HEK293 (cell line): ENCODE data around the gene FOXP1.

Experiments used
- GLIS1 ChIP-seq: fragments of 450-650 bp; formaldehyde crosslinking; IDR thresholded peaks from 2 replicates; pipeline ENCODE4 v1.5.1; 2016; ENCODE audit warnings: missing biosample characterization, missing genetic modification characterization
- IKZF3 ChIP-seq: fragments of 450-650 bp; IDR thresholded peaks from 2 replicates; pipeline ENCODE4 v1.5.0; 2018; ENCODE audit warnings: missing biosample characterization, mild to moderate bottlenecking, missing genetic modification characterization, moderate library complexity
- KLF7 ChIP-seq: fragments of 450-650 bp; formaldehyde crosslinking; IDR thresholded peaks from 2 replicates; pipeline ENCODE4 v1.5.1; 2016; ENCODE audit warnings: missing biosample characterization, missing genetic modification characterization, borderline replicate concordance
- TRIM28 ChIP-seq: IDR thresholded peaks from 2 replicates; pipeline ENCODE4 v1.6.1; 2011; ENCODE audit warnings: low read length, control low read depth, borderline replicate concordance
- ZBTB17 ChIP-seq: fragments of 450-650 bp; formaldehyde crosslinking; IDR thresholded peaks from 2 replicates; pipeline ENCODE4 v1.5.1; 2016; ENCODE audit warnings: missing biosample characterization, missing genetic modification characterization
- ZBTB7A ChIP-seq: fragments of 450-650 bp; formaldehyde crosslinking; IDR thresholded peaks from 2 replicates; pipeline ENCODE4 v1.5.1; 2016; ENCODE audit warnings: low read depth, missing biosample characterization, missing genetic modification characterization
- ZNF169 ChIP-seq: fragments of 450-650 bp; formaldehyde crosslinking; IDR thresholded peaks from 2 replicates; pipeline ENCODE4 v1.5.1; 2016; ENCODE audit warnings: missing biosample characterization, missing genetic modification characterization
- ZNF211 ChIP-seq: fragments of 450-650 bp; formaldehyde crosslinking; IDR thresholded peaks from 2 replicates; pipeline ENCODE4 v1.5.1; 2016; ENCODE audit warnings: low read depth, missing biosample characterization, missing genetic modification characterization
- ZNF214 ChIP-seq: fragments of 450-650 bp; formaldehyde crosslinking; IDR thresholded peaks from 2 replicates; pipeline ENCODE4 v1.5.1; 2017; ENCODE audit warnings: missing biosample characterization, mild to moderate bottlenecking, missing genetic modification characterization, borderline replicate concordance
- ZNF394 ChIP-seq: fragments of 450-650 bp; formaldehyde crosslinking; IDR thresholded peaks from 2 replicates; pipeline ENCODE4 v1.5.1; 2016; ENCODE audit warnings: missing biosample characterization, missing genetic modification characterization, mild to moderate bottlenecking, moderate library complexity, borderline replicate concordance
- ZNF404 ChIP-seq: fragments of 450-650 bp; formaldehyde crosslinking; IDR thresholded peaks from 2 replicates; pipeline ENCODE4 v1.5.1; 2017; ENCODE audit warnings: missing biosample characterization, missing genetic modification characterization
- ZNF48 ChIP-seq: fragments of 450-650 bp; formaldehyde crosslinking; IDR thresholded peaks from 2 replicates; pipeline ENCODE4 v1.5.1; 2016; ENCODE audit warnings: missing biosample characterization, missing genetic modification characterization
- ZNF596 ChIP-seq: fragments of 450-650 bp; IDR thresholded peaks from 2 replicates; pipeline ENCODE4 v1.5.0; 2018; ENCODE audit warnings: missing biosample characterization, mild to moderate bottlenecking, missing genetic modification characterization, moderate library complexity
- ZNF600 ChIP-seq: fragments of 450-650 bp; formaldehyde crosslinking; IDR thresholded peaks from 2 replicates; pipeline ENCODE4 v1.5.1; 2016; ENCODE audit warnings: missing biosample characterization, missing genetic modification characterization
- ZNF843 ChIP-seq: fragments of 450-650 bp; formaldehyde crosslinking; IDR thresholded peaks from 2 replicates; pipeline ENCODE4 v1.5.1; 2016; ENCODE audit warnings: missing biosample characterization, missing genetic modification characterization
- TF ChIP-seq, protein P1 (sequence below): fragments of 450-650 bp; formaldehyde crosslinking; IDR thresholded peaks from 2 replicates; pipeline ENCODE4 v1.5.1; 2016; ENCODE audit warnings: missing biosample characterization, missing genetic modification characterization, borderline replicate concordance
- TF ChIP-seq, protein P2 (sequence below): fragments of 450-650 bp; formaldehyde crosslinking; IDR thresholded peaks from 2 replicates; pipeline ENCODE4 v1.5.1; 2016; ENCODE audit warnings: missing biosample characterization, missing genetic modification characterization
- TF ChIP-seq, protein P3 (sequence below): fragments of 450-650 bp; formaldehyde crosslinking; IDR thresholded peaks from 2 replicates; pipeline ENCODE4 v1.5.1; 2016; ENCODE audit warnings: missing biosample characterization, missing genetic modification characterization
- TF ChIP-seq, protein P4 (sequence below): fragments of 450-650 bp; formaldehyde crosslinking; IDR thresholded peaks from 2 replicates; pipeline ENCODE4 v1.5.1; 2016; ENCODE audit warnings: missing biosample characterization, missing genetic modification characterization
- TF ChIP-seq, protein P5 (sequence below): fragments of 450-650 bp; formaldehyde crosslinking; IDR thresholded peaks from 2 replicates; pipeline ENCODE4 v1.5.1; 2016; ENCODE audit warnings: missing biosample characterization, missing genetic modification characterization

The FOXP1 gene

DNA sequence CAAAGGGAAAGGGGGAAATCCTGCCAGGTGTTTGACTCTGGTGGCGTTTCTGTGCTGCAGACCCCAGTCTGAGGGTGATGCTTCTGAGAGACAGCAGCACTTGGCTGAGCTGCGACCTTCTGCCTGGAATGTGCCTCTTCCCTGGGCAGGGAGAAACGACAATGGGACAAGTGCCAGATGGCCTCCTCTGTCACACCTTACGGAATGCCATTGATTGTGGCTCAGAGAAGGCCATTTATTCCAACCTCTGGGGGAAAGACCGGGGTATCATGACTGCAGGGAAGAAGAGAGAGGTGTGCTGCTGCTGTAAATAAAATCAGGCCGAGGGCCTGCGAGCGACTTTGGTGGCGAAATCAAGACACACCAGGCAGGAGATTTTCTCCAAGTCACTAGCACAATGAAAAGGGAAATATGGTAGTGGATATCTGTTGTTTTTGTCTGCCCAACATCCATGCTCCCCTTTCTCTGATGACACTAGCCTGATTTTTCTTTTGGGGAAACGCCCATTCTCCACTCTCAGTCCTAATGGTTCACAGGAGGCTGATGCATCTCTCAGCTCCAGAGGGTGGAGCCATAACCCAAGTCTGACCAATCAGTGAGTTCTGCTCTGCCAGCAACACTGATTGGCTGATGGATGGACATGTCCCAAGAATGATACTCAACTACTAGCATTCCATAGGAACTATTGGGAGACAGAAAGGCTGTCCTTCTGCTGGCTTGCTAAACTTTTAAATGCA is 336.1 kb downstream of the FOXP1 start (continued):
- TF ChIP-seq ZBTB17 (tag by site-specific recombination) = peak; percentile 81; the same call in 1 of the 2 replicates
- TF ChIP-seq, protein P1, sequence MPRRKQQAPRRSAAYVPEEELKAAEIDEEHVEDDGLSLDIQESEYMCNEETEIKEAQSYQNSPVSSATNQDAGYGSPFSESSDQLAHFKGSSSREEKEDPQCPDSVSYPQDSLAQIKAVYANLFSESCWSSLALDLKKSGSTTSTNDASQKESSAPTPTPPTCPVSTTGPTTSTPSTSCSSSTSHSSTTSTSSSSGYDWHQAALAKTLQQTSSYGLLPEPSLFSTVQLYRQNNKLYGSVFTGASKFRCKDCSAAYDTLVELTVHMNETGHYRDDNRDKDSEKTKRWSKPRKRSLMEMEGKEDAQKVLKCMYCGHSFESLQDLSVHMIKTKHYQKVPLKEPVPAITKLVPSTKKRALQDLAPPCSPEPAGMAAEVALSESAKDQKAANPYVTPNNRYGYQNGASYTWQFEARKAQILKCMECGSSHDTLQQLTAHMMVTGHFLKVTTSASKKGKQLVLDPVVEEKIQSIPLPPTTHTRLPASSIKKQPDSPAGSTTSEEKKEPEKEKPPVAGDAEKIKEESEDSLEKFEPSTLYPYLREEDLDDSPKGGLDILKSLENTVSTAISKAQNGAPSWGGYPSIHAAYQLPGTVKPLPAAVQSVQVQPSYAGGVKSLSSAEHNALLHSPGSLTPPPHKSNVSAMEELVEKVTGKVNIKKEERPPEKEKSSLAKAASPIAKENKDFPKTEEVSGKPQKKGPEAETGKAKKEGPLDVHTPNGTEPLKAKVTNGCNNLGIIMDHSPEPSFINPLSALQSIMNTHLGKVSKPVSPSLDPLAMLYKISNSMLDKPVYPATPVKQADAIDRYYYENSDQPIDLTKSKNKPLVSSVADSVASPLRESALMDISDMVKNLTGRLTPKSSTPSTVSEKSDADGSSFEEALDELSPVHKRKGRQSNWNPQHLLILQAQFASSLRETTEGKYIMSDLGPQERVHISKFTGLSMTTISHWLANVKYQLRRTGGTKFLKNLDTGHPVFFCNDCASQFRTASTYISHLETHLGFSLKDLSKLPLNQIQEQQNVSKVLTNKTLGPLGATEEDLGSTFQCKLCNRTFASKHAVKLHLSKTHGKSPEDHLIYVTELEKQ = no peak
- TF ChIP-seq, protein P2, sequence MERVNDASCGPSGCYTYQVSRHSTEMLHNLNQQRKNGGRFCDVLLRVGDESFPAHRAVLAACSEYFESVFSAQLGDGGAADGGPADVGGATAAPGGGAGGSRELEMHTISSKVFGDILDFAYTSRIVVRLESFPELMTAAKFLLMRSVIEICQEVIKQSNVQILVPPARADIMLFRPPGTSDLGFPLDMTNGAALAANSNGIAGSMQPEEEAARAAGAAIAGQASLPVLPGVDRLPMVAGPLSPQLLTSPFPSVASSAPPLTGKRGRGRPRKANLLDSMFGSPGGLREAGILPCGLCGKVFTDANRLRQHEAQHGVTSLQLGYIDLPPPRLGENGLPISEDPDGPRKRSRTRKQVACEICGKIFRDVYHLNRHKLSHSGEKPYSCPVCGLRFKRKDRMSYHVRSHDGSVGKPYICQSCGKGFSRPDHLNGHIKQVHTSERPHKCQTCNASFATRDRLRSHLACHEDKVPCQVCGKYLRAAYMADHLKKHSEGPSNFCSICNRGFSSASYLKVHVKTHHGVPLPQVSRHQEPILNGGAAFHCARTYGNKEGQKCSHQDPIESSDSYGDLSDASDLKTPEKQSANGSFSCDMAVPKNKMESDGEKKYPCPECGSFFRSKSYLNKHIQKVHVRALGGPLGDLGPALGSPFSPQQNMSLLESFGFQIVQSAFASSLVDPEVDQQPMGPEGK (tag by site-specific recombination) = no peak
- TF ChIP-seq, protein P3, sequence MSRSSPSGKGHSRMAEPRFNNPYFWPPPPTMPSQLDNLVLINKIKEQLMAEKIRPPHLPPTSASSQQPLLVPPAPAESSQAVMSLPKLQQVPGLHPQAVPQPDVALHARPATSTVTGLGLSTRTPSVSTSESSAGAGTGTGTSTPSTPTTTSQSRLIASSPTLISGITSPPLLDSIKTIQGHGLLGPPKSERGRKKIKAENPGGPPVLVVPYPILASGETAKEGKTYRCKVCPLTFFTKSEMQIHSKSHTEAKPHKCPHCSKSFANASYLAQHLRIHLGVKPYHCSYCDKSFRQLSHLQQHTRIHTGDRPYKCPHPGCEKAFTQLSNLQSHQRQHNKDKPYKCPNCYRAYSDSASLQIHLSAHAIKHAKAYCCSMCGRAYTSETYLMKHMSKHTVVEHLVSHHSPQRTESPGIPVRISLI (tag by site-specific recombination) = no peak
- no peak for TF ChIP-seq ZNF843 (tag by site-specific recombination)
- TF ChIP-seq ZNF211 = no peak
- no peak for TF ChIP-seq ZNF394 (tag by site-specific recombination)
- TF ChIP-seq ZBTB7A (tag by site-specific recombination) = no peak
- peak; percentile 45; the same call in 1 of the 2 replicates for TF ChIP-seq ZNF600 (tag by site-specific recombination)
- no peak for TF ChIP-seq ZNF404 (tag by site-specific recombination)
- no peak for TF ChIP-seq ZNF169 (tag by site-specific recombination)
- TF ChIP-seq, protein P4, sequence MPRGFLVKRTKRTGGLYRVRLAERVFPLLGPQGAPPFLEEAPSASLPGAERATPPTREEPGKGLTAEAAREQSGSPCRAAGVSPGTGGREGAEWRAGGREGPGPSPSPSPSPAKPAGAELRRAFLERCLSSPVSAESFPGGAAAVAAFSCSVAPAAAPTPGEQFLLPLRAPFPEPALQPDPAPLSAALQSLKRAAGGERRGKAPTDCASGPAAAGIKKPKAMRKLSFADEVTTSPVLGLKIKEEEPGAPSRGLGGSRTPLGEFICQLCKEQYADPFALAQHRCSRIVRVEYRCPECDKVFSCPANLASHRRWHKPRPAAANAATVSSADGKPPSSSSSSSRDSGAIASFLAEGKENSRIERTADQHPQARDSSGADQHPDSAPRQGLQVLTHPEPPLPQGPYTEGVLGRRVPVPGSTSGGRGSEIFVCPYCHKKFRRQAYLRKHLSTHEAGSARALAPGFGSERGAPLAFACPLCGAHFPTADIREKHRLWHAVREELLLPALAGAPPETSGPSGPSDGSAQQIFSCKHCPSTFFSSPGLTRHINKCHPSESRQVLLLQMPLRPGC (tag by site-specific recombination) = no peak
- no peak for TF ChIP-seq TRIM28
- peak; percentile 31; the same call in 1 of the 2 replicates for TF ChIP-seq GLIS1 (tag by site-specific recombination)
- TF ChIP-seq, protein P5, sequence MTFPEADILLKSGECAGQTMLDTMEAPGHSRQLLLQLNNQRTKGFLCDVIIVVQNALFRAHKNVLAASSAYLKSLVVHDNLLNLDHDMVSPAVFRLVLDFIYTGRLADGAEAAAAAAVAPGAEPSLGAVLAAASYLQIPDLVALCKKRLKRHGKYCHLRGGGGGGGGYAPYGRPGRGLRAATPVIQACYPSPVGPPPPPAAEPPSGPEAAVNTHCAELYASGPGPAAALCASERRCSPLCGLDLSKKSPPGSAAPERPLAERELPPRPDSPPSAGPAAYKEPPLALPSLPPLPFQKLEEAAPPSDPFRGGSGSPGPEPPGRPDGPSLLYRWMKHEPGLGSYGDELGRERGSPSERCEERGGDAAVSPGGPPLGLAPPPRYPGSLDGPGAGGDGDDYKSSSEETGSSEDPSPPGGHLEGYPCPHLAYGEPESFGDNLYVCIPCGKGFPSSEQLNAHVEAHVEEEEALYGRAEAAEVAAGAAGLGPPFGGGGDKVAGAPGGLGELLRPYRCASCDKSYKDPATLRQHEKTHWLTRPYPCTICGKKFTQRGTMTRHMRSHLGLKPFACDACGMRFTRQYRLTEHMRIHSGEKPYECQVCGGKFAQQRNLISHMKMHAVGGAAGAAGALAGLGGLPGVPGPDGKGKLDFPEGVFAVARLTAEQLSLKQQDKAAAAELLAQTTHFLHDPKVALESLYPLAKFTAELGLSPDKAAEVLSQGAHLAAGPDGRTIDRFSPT = no peak
- TF ChIP-seq ZNF596 (tag by site-specific recombination) = no peak
- TF ChIP-seq ZNF214 = no peak
- TF ChIP-seq ZNF48 (tag by site-specific recombination) = no peak
- TF ChIP-seq KLF7 (tag by site-specific recombination) = no peak
- TF ChIP-seq IKZF3 (tag by site-specific recombination) = no peak
